ENCODE data around the gene UPK2.

- no peak for TF ChIP-seq CTCF (IDR thresholded peaks at IDR 0.05; ENCODE audit: low read length)
- no peak for TF ChIP-seq EZH2 (IDR thresholded peaks at IDR 0.05; ENCODE audit: borderline replicate concordance, low read length)
These were observed 42.7 kb downstream of the UPK2 start for GRCh38 chr11:118998822-118999221.

Measured in OCI-LY1 (cell line).